BJ (cell line): Measurements from ENCODE around the gene TMEM121B. TPM values are rescaled to one million over a fixed set of nuclear protein-coding genes. Genes with fewer than 3 reads are reported as not detected.
A peak's percentile ranks its signal among the peaks of the same experiment; 100 is the strongest.

Experiments used
- CTCF ChIA-PET: fragments of 350-600 bp; formaldehyde crosslinking; extraction: SDS; loops from one replicate; lab custom pipeline; 2021; ENCODE audit warnings: antibody characterized with exemption, inconsistent platforms; lab: Yijun Ruan, JAX
- POLR2A ChIA-PET: fragments of 300-600 bp; sonication (Branson Sonifier 250); formaldehyde crosslinking; extraction: SDS; loops from one replicate; lab custom pipeline; 2021; ENCODE audit warnings: antibody characterized with exemption; lab: Charles Lee
- DNase-seq: peaks from one replicate; pipeline ENCODE4 v3.0.0-alpha.2; 2011; ENCODE audit warnings: low read depth
- H3K27me3 ChIP-seq: 2 replicates; pipeline ENCODE4 v1.6.0; 2011; ENCODE audit warnings: low read length; ENCODE audit not compliant: control insufficient read depth, insufficient read depth
- H3K36me3 ChIP-seq: 2 replicates; pipeline ENCODE4 v1.5.1; 2011; ENCODE audit warnings: low read length; ENCODE audit not compliant: control insufficient read depth, insufficient read depth
- H3K4me3 ChIP-seq: 2 replicates; pipeline ENCODE4 v1.5.1; 2011; ENCODE audit warnings: low read depth, mild to moderate bottlenecking, control low read depth, low read length
- CTCF ChIP-seq: IDR thresholded peaks from 2 replicates; pipeline ENCODE4 v1.5.1; 2011; ENCODE audit warnings: low read depth, mild to moderate bottlenecking, control low read depth, inconsistent platforms, low read length, moderate library complexity; ENCODE audit not compliant: insufficient read depth
- polyA plus RNA-seq: library from polyadenylated mRNA; depleted of rRNA; stranded (reverse); fragments of >200 nt; gene quantifications from 2 replicates; pipeline ENCODE4 v1.2.3, GENCODE V29; 2011

Gene TMEM121B
- polyA plus RNA-seq, 1 experiment: 0.04 TPM

DNA sequence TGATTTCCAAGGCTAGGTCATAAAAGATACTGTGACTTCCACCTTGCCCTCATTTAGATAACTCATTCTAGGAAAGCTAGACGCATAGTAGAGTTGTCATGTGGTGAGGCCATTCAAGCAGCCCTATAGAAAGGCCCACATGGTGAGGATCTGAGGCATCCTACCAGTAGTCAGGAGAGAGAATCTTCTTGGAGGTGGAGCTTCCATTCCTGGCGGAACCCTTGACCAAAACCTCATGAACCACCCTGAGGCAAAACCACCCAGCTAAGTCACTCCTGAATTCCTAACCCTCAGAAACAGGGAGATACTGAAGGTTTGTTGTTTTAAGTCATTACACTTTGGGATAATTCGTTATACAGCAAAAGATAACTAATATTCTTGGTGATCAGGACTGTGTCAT lies 40.8 kb upstream of the TMEM121B start:
- Histone ChIP-seq H3K4me3 (no peak overlapping the region), H3K27me3 (no peaks in the 10 kb centered on the region), H3K36me3 (no peaks in the 10 kb centered on the region)
- POLR2A ChIA-PET: no interaction called here
- DNase-seq: no peak
- CTCF ChIA-PET: interaction anchor here (0.6 to 9.9 kb wide), 4 partner anchors 10 to 84 kb away, joined by 3 to 104 read pairs (median 3); no protein-coding TSS in a partner anchor
- TF ChIP-seq CTCF: no peak

DNA sequence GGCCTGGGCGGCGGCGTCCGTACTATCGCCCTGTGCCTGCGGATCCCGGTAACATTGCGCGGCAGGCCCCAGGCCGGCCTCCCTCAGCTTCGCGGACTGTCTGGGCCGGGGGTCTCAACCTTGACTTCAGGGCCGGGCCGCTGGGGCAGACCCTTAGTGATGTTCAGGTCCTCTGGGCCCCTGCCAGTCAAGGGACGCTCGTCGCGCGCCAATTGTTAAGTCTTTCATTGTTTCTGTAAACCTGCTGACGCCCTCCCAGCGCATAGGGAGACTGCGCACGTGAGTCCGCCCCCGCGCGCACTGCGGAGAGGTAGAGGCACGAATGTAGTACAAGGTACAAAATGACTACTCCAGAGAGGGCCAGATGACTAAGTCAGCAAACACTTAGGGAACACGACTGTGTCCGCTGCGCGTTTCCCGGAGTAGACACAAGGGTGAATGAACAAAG lies 38.4 kb upstream of the TMEM121B start:
- no peak for DNase-seq
- CTCF ChIA-PET: interaction anchor here (9.9 kb wide), 1 partner anchor 13 kb away, joined by 104 read pairs; no protein-coding TSS in a partner anchor
- TF ChIP-seq CTCF: no peak
- Histone ChIP-seq H3K4me3 (peak overlapping the region; percentile 72), H3K36me3 (no peaks in the 10 kb centered on the region), H3K27me3 (no peaks in the 10 kb centered on the region)
- POLR2A ChIA-PET: no interaction called here

DNA sequence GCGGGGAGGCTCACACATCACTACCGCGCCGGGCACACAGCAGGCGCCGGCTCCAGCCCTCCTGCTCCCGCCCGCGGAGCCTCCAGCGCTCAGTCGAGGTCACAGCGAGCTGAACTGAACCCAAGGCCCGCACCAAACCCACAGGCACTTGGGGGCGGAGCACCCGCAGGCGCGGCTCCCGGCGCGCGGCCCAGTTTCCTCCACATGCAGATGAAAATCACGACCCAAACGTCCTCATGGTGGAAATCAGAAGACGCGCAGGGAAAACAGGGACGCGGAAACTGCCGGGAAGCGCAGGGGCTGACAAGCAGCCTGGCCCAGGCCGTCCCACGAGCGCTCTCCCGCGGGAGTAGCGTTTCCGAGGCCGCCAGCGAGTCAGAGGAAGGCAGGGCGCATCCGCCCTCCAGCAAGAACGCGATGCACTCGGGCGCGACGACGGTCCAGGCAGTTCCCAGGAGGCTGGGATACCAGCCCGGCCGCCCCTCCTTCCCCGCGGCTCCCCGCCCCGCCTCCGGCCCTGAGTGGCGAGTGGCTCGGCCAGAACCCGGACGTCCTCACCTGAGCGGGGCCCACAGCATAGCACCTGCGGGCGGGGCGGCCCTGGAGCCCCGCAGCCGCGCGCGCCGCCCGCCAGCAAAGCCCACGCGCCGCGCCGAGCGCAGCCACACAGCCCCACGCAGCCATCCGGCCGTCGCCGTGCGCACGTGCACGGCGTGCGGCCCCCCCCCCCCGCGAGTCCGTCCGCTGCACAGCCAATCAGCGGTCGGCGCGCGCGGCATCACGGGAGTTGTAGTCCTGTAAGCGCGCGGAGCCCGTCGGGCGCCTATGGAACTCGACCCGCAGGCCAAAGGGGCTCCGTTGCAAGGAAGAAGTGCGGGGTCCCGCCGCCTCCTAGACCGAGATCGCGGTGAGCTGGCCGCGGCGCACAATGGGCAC lies 37.7 kb upstream of the TMEM121B start, which contains the start of gene HDHD5:
Gene HDHD5 (minus strand): TSS at position 710 of the 936 bp plus-strand sequence. CDS start 26 bp downstream, at position 684.
- Histone ChIP-seq H3K36me3 (no peaks in the 10 kb centered on the region), H3K4me3 (peak within 1 kb of the TSS; percentile 72), H3K27me3 (no peaks in the 10 kb centered on the region)
- DNase-seq: peak; percentile 29
- no peak for TF ChIP-seq CTCF
- CTCF ChIA-PET: interaction anchor here (0.6 to 9.9 kb wide), 2 partner anchors 13 to 400 kb away, joined by 3 to 104 read pairs; no protein-coding TSS in a partner anchor
- POLR2A ChIA-PET: interaction anchor here (0.7 to 1.0 kb wide), 2 partner anchors 13 to 16 kb away, joined by 3 to 6 read pairs; no protein-coding TSS in a partner anchor

DNA sequence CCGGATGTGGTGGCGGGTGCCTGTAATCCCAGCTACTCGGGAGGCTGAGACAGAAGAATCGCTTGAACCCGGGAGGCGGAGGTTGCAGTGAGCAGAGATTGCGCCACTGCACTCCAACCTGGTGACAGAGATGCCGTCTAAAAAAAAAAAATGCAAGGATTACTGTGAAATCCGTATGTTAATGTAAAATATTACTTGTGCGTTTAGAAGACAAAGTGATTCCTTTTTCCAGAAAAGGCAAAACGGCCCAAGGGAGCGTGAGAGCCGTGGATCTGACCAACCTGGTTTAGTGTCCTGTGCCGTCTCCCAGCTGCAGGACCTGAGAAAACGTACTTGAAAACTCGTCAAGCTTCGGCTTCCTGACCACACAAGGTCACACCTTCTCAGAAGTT lies 37.0 kb upstream of the TMEM121B start:
- Histone ChIP-seq H3K4me3 (peak overlapping the region; percentile 72), H3K27me3 (no peaks in the 10 kb centered on the region), H3K36me3 (no peaks in the 10 kb centered on the region)
- ChIA-PET POLR2A (interaction anchor here (0.7 to 1.0 kb wide), 2 partner anchors 14 to 16 kb away, joined by 3 to 6 read pairs; no protein-coding TSS in a partner anchor), CTCF (interaction anchor here (0.6 to 9.9 kb wide), 2 partner anchors 14 to 401 kb away, joined by 3 to 104 read pairs; no protein-coding TSS in a partner anchor)
- DNase-seq: no peak
- TF ChIP-seq CTCF: no peak

GRCh38 chr22:17157714-17158113 lies 36.6 kb upstream of the TMEM121B start:
- POLR2A ChIA-PET: no interaction called here
- no peak for DNase-seq
- CTCF ChIA-PET: interaction anchor here (1.2 to 9.9 kb wide), 2 partner anchors 14 to 69 kb away, joined by 3 to 104 read pairs; no protein-coding TSS in a partner anchor
- Histone ChIP-seq H3K36me3 (no peaks in the 10 kb centered on the region), H3K27me3 (no peaks in the 10 kb centered on the region), H3K4me3 (peak overlapping the region; percentile 72; the same call in 1 of the 2 replicates)
- no peak for TF ChIP-seq CTCF
